Astrocyte of the hippocampus (primary cell): ENCODE data around the gene LGR4.

Experiments used
- DNase-seq: peaks from one replicate; pipeline ENCODE4 v3.0.0; 2011; ENCODE audit warnings: low read depth, low spot score

LGR4 gene

DNA sequence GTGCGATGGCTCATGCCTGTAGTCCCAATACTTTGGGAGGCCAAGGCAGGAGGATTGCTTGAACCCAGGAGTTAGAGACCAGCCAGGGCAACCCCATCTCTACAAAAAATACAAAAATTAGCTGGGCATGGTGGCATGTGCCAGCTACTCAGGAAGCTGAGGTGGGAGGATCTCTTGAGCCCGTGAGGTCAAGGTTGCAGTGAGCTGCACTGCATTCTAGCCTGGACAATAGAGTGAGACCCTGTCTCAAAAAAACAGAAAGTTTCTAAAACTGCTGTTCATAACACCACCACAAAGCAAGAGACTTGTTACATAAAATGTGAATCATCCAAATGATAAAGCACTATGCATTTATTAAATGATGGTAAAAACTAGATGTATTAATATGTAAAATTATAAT lies 69.4 kb downstream of the LGR4 start:
- no peak for DNase-seq

- no peak for DNase-seq
These were observed 70.1 kb downstream of the LGR4 start for GRCh38 chr11:27402450-27402849.

GRCh38 chr11:27401833-27402316 lies 70.7 kb downstream of the LGR4 start:
- DNase-seq, result no peak

DNA sequence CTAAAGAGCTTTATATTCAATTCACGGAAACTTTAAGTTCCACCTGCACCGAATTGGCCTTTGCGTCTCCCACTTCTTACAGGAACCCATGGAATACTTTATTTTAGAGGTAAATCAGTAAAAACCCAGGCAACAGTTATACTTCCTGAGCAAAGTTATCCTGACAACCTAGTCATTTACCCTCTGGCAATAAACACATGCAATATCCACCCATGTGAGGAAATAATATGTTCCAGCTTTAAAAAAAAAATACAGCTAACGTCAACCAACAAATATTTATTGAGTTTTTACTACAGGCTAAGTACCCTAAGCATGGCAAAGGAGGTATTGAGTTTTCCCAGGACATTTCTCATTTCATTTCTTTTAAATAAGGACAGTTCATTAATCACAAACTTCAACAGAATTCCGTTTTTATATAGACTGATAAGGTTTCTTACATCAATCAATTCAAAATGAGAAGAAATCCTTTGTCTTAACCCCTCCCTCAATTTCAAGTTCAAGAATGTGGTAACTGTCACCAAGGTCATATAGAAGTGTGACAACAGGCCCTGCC lies 71.2 kb downstream of the LGR4 start:
- DNase-seq, result no peak

GRCh38 chr11:27398400-27398770 lies 74.2 kb downstream of the LGR4 start:
- no peak for DNase-seq

DNA sequence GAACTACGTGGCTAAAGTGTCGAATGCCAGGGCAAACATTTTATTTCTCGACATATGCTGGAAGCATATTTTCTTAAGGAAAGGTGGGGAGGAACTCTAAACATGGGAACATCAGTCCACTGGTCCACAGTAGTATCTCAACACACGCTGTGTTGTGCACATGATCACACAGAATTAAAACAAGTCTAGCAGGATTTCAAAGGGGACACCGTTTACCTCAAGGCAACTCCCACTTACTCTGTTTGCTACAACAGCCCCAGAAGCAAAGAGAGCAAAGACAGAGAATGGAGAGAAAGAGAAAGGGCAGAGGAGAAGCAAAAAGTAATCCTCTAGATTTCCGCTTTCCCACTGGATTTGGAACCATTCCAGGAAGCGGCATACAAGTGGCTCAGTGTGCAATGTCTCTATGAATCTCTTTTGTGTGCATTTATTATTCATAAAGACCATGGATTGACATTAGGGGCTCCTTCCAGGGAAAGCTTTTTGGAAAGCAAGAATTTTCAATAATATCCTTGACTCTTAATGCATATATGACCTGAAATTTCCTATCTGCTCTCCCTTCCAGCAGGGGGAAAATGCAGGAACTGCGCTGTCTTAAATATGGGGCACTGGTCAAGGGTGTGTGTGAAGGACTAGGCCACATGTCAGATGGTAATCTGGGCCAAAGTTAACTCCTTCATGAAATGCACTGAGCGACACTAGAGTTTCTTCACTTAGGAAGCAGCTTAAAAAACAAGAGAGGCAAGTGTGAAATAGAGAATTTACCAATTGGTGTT lies 74.8 kb downstream of the LGR4 start:
- no peak for DNase-seq

DNA sequence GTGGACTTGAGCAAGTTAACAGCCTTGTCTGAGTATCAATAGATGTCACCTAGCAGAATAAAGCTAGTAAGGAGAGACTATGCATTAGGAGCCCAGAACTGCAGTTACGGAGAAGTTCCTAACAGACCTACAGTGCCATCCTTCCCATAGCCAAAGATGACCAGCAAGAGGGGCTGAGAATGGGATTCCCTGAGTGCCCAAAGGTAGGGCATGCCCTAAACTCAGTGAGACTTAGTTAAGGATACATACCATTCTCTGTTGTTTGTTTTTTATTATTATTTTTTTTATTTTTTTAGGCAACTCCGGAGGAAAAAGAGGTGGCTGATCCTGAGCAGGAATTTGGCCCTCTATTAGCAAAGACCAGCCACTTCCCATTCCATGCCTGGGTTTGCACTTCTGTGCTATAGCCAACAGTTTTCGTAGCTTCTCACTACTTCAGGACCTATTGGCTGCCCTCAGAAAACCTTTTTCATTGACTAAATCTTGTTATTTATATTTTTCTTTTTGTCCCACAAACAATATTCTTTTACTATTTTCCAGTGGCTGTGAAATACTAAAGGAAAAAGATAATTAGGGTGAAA lies 76.2 kb downstream of the LGR4 start:
- DNase-seq, result no peak

DNA sequence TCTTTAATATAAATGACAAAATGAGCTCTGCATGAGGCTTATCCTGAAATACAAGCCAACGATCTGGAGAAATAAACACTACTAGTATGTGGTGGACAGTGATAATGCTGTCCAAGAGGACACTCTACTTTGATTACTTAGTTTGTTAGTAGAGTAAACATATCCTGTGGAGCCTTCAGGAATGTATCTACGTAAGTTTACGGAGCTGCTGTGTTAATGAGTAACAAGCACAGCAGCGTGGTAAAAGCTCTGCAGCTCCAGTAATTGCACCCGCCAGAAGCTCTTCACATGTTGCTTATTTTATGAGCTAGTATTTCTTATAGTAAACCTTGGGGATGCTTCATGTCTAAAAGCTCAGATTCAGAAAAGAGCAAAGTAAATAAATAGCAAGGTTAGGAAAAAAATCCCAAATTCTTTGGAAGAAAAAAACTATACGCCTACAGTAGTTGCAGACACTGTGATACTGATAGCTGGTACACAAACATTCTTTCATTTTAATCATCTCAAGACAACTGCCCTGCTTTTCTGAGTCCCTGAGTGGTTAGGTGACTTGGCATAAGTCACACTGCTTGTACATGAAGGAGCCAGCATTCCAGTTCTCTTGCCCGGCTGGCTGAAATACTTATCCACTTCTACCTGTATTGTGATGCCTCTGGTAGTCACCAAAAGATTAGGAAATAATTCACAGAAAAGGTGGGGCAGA lies 76.9 kb downstream of the LGR4 start:
- DNase-seq, result peak; percentile 64

GRCh38 chr11:27394781-27395228 lies 77.8 kb downstream of the LGR4 start:
- no peak for DNase-seq

- peak; percentile 72 for DNase-seq
These were observed 80.1 kb downstream of the LGR4 start for GRCh38 chr11:27392278-27393114.

- no peak for DNase-seq
These were observed 81.1 kb downstream of the LGR4 start for GRCh38 chr11:27391331-27392015.

- peak; percentile 79 for DNase-seq
These were observed 82.0 kb downstream of the LGR4 start for GRCh38 chr11:27390318-27391295.

- DNase-seq, result peak; percentile 23
These were observed 83.7 kb downstream of the LGR4 start for GRCh38 chr11:27388869-27389268.

- no peak for DNase-seq
These were observed 84.6 kb downstream of the LGR4 start for GRCh38 chr11:27388001-27388400.

- no peak for DNase-seq
These were observed 85.2 kb downstream of the LGR4 start for GRCh38 chr11:27387362-27387761.

DNA sequence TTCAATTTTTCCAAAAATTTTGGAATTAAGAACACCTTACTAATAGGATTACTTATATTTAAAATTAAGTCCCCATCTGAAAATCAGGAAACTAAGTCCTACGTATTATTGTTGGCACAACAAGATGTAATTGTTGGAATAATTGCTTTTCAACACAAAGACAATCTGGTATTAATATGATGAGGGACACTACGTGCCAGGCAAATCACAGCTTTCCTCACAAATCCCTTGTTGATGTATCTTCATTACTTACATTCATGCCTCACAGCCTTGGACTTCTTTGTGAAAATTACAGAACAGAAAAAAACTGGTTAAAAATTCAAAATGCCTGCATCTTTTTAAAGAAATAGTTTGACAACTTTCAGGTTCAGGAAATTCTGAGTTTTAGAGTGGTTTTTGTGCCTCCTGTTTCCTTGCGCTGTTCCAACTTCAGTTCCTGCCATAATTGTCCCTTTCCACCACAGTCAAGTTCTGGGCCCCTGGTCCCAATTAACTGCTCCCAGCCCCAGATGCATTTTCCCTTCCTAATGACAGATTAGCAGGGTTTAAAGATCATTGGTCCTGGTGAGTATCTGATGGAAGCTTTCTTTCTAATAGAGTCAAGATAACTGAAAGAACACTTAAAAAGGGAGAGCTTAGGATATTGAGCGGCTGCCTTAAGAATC lies 86.3 kb downstream of the LGR4 start:
- no peak for DNase-seq

GRCh38 chr11:27385245-27385644 lies 87.3 kb downstream of the LGR4 start:
- DNase-seq, result peak; percentile 90

- no peak for DNase-seq
These were observed 88.4 kb downstream of the LGR4 start for GRCh38 chr11:27384227-27384626.

- DNase-seq, result no peak
These were observed 88.9 kb downstream of the LGR4 start for GRCh38 chr11:27383645-27384044.
